GM21447 (cell line): ENCODE data around the gene CENPM.

Experiments
- ATAC-seq: cut with Tn5 transposase; IDR thresholded peaks from one replicate; pipeline ENCODE4 v1.9.1; 2021; ENCODE audit not compliant: unreplicated experiment

The CENPM gene

GRCh38 chr22:41946629-41947423, at the start of gene CENPM:
Gene CENPM, minus strand, starts transcription at chr22:41947152. Its CDS starts 76 bp downstream, at chr22:41947076.
- ATAC-seq, result peak; percentile 63

GRCh38 chr22:41995211-41995610, 48.3 kb upstream of the CENPM start:
- no peak for ATAC-seq

- no peak for ATAC-seq
These were observed 45.5 kb upstream of the CENPM start for GRCh38 chr22:41992496-41992895.

GRCh38 chr22:41991111-41991510, 44.2 kb upstream of the CENPM start:
- no peak for ATAC-seq

GRCh38 chr22:41989246-41989645, 42.3 kb upstream of the CENPM start:
- no peak for ATAC-seq

GRCh38 chr22:41987276-41987675, 40.3 kb upstream of the CENPM start:
- no peak for ATAC-seq

- no peak for ATAC-seq
These were observed 36.8 kb upstream of the CENPM start for GRCh38 chr22:41983513-41984405.

- ATAC-seq, result no peak
These were observed 35.9 kb upstream of the CENPM start for GRCh38 chr22:41982865-41983264.

GRCh38 chr22:41979423-41980250, 32.7 kb upstream of the CENPM start:
- no peak for ATAC-seq

- ATAC-seq, result no peak
These were observed 31.8 kb upstream of the CENPM start for GRCh38 chr22:41978732-41979131.

- ATAC-seq, result no peak
These were observed 30.1 kb upstream of the CENPM start for GRCh38 chr22:41976961-41977566.

GRCh38 chr22:41976070-41976901, 29.3 kb upstream of the CENPM start:
- ATAC-seq, result no peak

GRCh38 chr22:41975299-41976069, 28.5 kb upstream of the CENPM start:
- ATAC-seq, result no peak

GRCh38 chr22:41974691-41975290, 27.8 kb upstream of the CENPM start:
- no peak for ATAC-seq

GRCh38 chr22:41971431-41971830, 24.5 kb upstream of the CENPM start:
- no peak for ATAC-seq

GRCh38 chr22:41970601-41971000, 23.6 kb upstream of the CENPM start:
- ATAC-seq, result no peak

- ATAC-seq, result no peak
These were observed 22.2 kb upstream of the CENPM start, which contains the start of gene SEPTIN3 for GRCh38 chr22:41969110-41969646. Gene SEPTIN3, plus strand, starts transcription at chr22:41969443. Its CDS starts 2,050 bp downstream, at chr22:41971493.

GRCh38 chr22:41968601-41969000, 21.6 kb upstream of the CENPM start:
- no peak for ATAC-seq
